Measurements from ENCODE around the gene HS3ST4. TPM values are rescaled to one million over a fixed set of nuclear protein-coding genes. Genes with fewer than 3 reads are reported as not detected.

HS3ST4 gene
- total and polyA plus RNA-seq, 2 of the 8 experiments (the other 6 are each of a cell fraction or from before 2014, with no cell fraction given), result 1.9 to 3.3 TPM

DNA sequence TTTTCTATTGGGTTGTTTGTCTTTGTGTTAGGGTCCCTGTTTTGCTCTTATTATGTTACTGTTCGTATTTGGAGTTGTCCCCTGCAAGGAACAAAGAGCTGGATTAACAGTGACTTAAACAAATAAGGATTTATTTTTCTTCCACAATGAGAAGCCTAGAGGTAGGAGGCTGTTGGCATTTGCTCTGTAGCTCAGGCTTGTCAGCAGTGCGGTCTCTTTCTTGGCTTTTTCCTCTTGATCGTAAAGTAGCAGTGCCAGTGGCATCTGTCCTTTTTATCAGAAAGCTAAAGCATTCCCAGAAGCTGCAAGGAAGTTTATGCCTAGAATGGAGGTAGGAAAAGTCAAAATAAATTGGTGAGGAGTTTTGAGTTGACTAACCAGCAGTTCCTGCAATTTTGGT, 154.1 kb downstream of the HS3ST4 start:
- Histone ChIP-seq H3K4me1 (replicated peaks in 1 of 4; ENCODE audit: control insufficient read depth in 3 of 4, insufficient read depth in 4 of 4, low read length in 3 of 4) (no peaks in the 10 kb centered on the region), H3K23me2 (ENCODE audit: low read depth, low read length) (no peaks in the 10 kb centered on the region), H3K9me3 (ENCODE audit: insufficient read depth in 2 of 2, low read depth in 1 of 2, low read length in 1 of 2) (no peaks in the 10 kb centered on the region), H4K20me1 (replicated peaks in 1 of 2; ENCODE audit: control insufficient read depth in 1 of 2, insufficient read depth in 2 of 2, low read length in 2 of 2) (no peaks in the 10 kb centered on the region), H2BK15ac (ENCODE audit: low read length) (no peak overlapping the region), H2AK5ac (ENCODE audit: low read depth, low read length) (no peak overlapping the region), H3K27ac (ENCODE audit: low read depth, low read length) (no peak overlapping the region), H3K4ac (replicated peaks; ENCODE audit: insufficient read length, low read depth, low read length) (no peak overlapping the region), H3K79me2 (ENCODE audit: control insufficient read depth in 1 of 2, insufficient read depth in 2 of 2, low read length in 2 of 2) (no peaks in the 10 kb centered on the region), H2BK5ac (ENCODE audit: low read depth, low read length) (no peak overlapping the region), H2AFZ (ENCODE audit: low read length) (no peak overlapping the region), H3K18ac (ENCODE audit: extremely low read depth, low read length) (no peak overlapping the region), H4K91ac (replicated peaks; ENCODE audit: insufficient read length, low read length) (no peak overlapping the region), H3K36me3 (ENCODE audit: control insufficient read depth in 2 of 4, insufficient read depth in 4 of 4, low read length in 3 of 4) (no peaks in the 10 kb centered on the region), H3K4me2 (ENCODE audit: insufficient read depth in 1 of 2, low read depth in 2 of 2, low read length in 2 of 2) (no peak overlapping the region), H3K9ac (replicated peaks in 1 of 4; ENCODE audit: extremely low read depth in 1 of 4, low read depth in 3 of 4, low read length in 3 of 4) (no peak overlapping the region), H2BK20ac (ENCODE audit: low read length) (no peak overlapping the region), H3K4me3 (ENCODE audit: extremely low read depth in 1 of 4, insufficient read depth in 2 of 4, low read depth in 3 of 4, low read length in 4 of 4) (no peak overlapping the region), H3K14ac (ENCODE audit: insufficient read length) (no peak overlapping the region), H2BK12ac (ENCODE audit: low read depth, low read length) (no peak overlapping the region), H3K23ac (ENCODE audit: insufficient read length) (no peak overlapping the region), H3K27me3 (replicated peaks in 1 of 4; ENCODE audit: control insufficient read depth in 3 of 4, extremely low read depth in 1 of 4, insufficient read depth in 3 of 4, low read length in 3 of 4) (no peaks in the 10 kb centered on the region), H4K8ac (ENCODE audit: extremely low read depth, insufficient read depth, low read length) (no peak overlapping the region), H3K56ac (replicated peaks; ENCODE audit: insufficient read length, low read depth, low read length) (no peak overlapping the region), H4K5ac (ENCODE audit: insufficient read length, low read depth, low read length) (no peak overlapping the region), H3K79me1 (ENCODE audit: low read depth, low read length) (no peaks in the 10 kb centered on the region), H2BK120ac (replicated peaks; ENCODE audit: low read depth, low read length) (no peak overlapping the region)
- FAIRE-seq (no peak), DNase-seq (ENCODE audit: low read depth in 1 of 2, low spot score in 2 of 2) (no peak)
- POLR2A ChIA-PET (ENCODE audit: partially characterized antibody), result interaction anchor here (1.1 kb wide), 1 partner anchor 9 kb away, joined by 3 read pairs; no protein-coding TSS in a partner anchor
- WGBS, 2 experiments (ENCODE audit: extremely low coverage in 1 of 2, insufficient coverage in 1 of 2, insufficient read length in 1 of 2, insufficient replicate concordance in 2 of 2, low coverage in 1 of 2, low lambda C conversion rate in 2 of 2, missing lambda C conversion rate in 1 of 2), result 83% methylated on average over 3 of the region's 3 CpGs; no CpG with 5 or more reads in 1 of the 2 experiments
- CTCF ChIA-PET (ENCODE audit: partially characterized antibody), result interaction anchor here (0.8 kb wide), 1 partner anchor 800 kb away, joined by 3 read pairs; no protein-coding TSS in a partner anchor
- no peak for TF ChIP-seq PHF8 (conservative IDR thresholded peaks at IDR 0.05; ENCODE audit: low read depth, low read length)
- TF ChIP-seq SIN3A (conservative IDR thresholded peaks at IDR 0.05 in 1 of 2, IDR thresholded peaks at IDR 0.05 in 1 of 2; ENCODE audit: low read depth in 1 of 2, low read length in 2 of 2), result no peak
- no peak for TF ChIP-seq KDM1A (IDR thresholded peaks at IDR 0.05; ENCODE audit: borderline replicate concordance, low read length)
- no peak for TF ChIP-seq TBP (IDR thresholded peaks at IDR 0.05; ENCODE audit: low read depth, low read length)
- TF ChIP-seq JUN (IDR thresholded peaks at IDR 0.05; ENCODE audit: low read depth, low read length), result no peak
- TF ChIP-seq JUND (IDR thresholded peaks at IDR 0.05; ENCODE audit: low read length), result no peak
- TF ChIP-seq CREB1 (IDR thresholded peaks at IDR 0.05), result no peak
- TF ChIP-seq E2F6 (IDR thresholded peaks at IDR 0.05), result no peak
